GM10847 (cell line): Measurements from ENCODE around the gene SUV39H1.

ENCODE experiments used
- POLR2A ChIP-seq: IDR thresholded peaks from 2 replicates; pipeline ENCODE4 v1.6.1; 2011; ENCODE audit not compliant: insufficient read length; ENCODE audit errors: extremely low read depth

SUV39H1 gene

GRCh38 chrX:48711162-48711928, 14.8 kb downstream of the SUV39H1 start:
- TF ChIP-seq POLR2A: no peak

DNA sequence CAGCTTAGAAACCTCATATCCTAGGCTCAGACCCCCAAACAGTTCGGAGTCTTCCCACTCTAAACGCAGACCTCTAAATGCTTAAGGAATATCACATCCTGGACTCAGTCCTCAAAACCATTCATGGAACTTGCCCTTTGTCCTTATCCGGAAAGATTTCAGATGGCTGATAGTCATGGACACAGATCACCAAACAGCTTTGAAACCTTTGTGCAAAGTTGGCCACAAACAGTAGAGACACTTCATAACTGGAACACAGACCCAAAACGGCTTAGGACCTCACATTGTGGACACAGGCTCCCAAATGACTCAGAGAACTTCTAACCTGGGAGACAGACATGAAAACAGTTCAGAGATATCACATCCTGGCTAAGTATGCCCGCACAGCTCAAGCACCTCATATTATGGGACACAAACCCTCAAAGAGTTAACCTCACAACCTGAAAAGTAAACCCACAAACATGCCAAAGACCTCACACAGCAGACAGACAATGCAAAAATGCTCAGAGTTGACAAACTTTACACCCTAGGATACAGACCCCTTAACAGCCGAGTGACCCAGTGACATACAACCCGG, 15.5 kb downstream of the SUV39H1 start:
- TF ChIP-seq POLR2A: no peak

DNA sequence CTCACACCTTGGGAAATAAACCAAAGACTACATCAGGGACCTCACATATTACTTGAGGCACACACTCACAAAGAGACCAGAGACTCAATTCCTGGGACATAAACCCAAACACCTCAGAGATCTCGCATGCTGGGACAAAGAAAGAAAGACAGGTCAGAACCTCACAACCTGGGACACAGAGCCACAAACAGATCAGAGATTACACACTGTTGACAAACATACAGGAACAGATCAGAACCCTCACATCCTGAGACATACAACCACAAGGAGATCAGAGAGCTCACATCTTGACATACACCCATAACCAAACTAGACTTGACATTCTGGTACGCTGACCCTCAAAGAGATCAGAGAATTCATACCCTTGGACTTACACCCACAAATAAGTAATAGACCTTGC, 17.3 kb downstream of the SUV39H1 start:
- TF ChIP-seq POLR2A: no peak

- TF ChIP-seq POLR2A: no peak
Observed at GRCh38 chrX:48714573-48714972, 18.0 kb downstream of the SUV39H1 start.

GRCh38 chrX:48715072-48715471, 18.5 kb downstream of the SUV39H1 start:
- no peak for TF ChIP-seq POLR2A

- no peak for TF ChIP-seq POLR2A
Observed at GRCh38 chrX:48715876-48716502, 19.5 kb downstream of the SUV39H1 start.

DNA sequence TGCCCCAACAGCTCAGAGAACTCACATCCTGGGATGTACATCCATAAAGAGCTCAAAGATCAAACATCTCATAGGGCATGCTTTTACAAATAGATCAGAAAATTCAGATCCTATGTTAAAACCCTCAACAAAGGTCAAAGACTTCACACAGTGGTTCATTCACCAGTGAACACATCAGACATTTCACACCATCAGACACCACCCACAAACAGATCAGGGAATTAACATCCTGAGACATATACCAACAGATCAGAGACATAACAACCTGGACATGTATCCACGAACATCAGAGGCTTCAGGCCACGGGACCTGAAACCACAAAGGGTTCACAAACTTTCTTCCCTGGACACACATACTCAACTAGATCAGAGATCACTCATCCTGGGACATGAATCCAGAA, 23.4 kb downstream of the SUV39H1 start:
- TF ChIP-seq POLR2A: no peak

GRCh38 chrX:48720577-48721250, 24.2 kb downstream of the SUV39H1 start:
- no peak for TF ChIP-seq POLR2A

DNA sequence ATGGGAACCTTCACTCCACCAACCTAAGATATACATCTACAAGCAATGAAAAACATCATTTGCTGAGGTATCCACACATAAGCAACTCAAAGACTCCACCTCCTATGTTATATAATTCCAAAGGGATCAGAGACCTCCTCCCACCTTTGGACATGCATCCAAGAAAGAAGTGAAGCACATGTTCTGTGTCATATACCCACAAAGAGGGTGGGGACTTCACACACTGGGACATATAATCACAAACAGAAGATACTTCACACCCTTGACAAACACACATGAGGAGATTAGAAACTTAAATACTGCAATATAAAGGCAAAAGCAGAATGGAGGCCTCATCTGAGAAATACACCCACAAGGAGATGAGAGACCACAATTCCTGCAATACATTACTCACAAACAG, 25.4 kb downstream of the SUV39H1 start:
- TF ChIP-seq POLR2A: no peak

- TF ChIP-seq POLR2A: no peak
Observed at GRCh38 chrX:48726596-48726995, 30.1 kb downstream of the SUV39H1 start.

DNA sequence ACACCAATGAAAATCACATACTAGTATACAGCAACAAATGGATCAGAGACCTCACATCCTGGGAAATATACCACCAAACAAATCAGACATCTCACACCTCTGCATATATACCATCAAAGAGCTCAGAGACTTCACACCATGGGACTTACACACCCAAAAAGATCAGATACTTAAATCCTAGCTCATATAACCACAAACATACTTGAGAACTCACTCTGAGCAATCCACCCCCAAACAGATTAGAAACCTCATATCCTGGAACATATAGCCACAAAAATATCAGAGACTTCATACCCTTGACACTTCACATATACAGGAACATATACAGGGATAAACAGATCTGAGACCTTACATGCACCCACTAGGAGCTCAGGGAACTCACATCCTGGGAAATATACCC, 32.1 kb downstream of the SUV39H1 start:
- no peak for TF ChIP-seq POLR2A

GRCh38 chrX:48736303-48736702, 39.8 kb downstream of the SUV39H1 start:
- TF ChIP-seq POLR2A: no peak

GRCh38 chrX:48736878-48737212, 40.3 kb downstream of the SUV39H1 start:
- no peak for TF ChIP-seq POLR2A

GRCh38 chrX:48737213-48737938, 40.8 kb downstream of the SUV39H1 start:
- TF ChIP-seq POLR2A: peak; percentile 27

- no peak for TF ChIP-seq POLR2A
Observed at GRCh38 chrX:48737940-48738339, 41.4 kb downstream of the SUV39H1 start.
